DND-41 (cell line): ENCODE measurements around the gene ABCD4.

Source experiments
- ATAC-seq: fragments of 200-7000 bp; cut with Tn5 transposase; 3 replicates; pipeline ENCODE4 v1.9.1; 2021; ENCODE audit warnings: low read depth; ENCODE audit not compliant: insufficient read depth
- DNase-seq: peaks from one replicate; pipeline ENCODE4 v3.0.0-alpha.2; 2020
- H2AFZ ChIP-seq: 2 replicates; pipeline ENCODE4 v1.6.0; 2012; ENCODE audit warnings: low read depth, low read length
- H3K27ac ChIP-seq: 2 replicates; pipeline ENCODE4 v1.5.1; 2012; ENCODE audit warnings: low read length, inconsistent platforms
- H3K27me3 ChIP-seq: fragments of 200-600 bp; sonication (generic); 2 replicates; pipeline ENCODE4 v1.6.0; 2012; ENCODE audit warnings: low read length, mild to moderate bottlenecking, inconsistent platforms; ENCODE audit not compliant: insufficient read depth, poor library complexity
- H3K36me3 ChIP-seq: 2 replicates; pipeline ENCODE4 v1.5.1; 2012; ENCODE audit warnings: low read length, inconsistent platforms; ENCODE audit not compliant: insufficient read depth
- H3K4me1 ChIP-seq: 2 replicates; pipeline ENCODE4 v1.5.1; 2012; ENCODE audit warnings: mild to moderate bottlenecking, low read length; ENCODE audit not compliant: insufficient read depth
- H3K4me2 ChIP-seq: 2 replicates; pipeline ENCODE4 v1.6.0; 2012; ENCODE audit warnings: mild to moderate bottlenecking, moderate library complexity, low read length, inconsistent platforms; ENCODE audit not compliant: insufficient read depth
- H3K4me3 ChIP-seq, 2 experiments: fragments of 200-600 bp in 1 of 2; shearing (Covaris generic) in 1 of 2; 2 replicates each; pipeline ENCODE4 v1.5.1; 2012 to 2016; ENCODE audit warnings: inconsistent platforms in 2 of 2, low read length in 2 of 2, mild to moderate bottlenecking in 2 of 2, low read depth in 1 of 2, moderate library complexity in 1 of 2
- H3K79me2 ChIP-seq: 2 replicates; pipeline ENCODE4 v1.6.0; 2012; ENCODE audit warnings: low read length, inconsistent platforms; ENCODE audit not compliant: insufficient read depth
- H3K9ac ChIP-seq: 2 replicates; pipeline ENCODE4 v1.6.0; 2012; ENCODE audit warnings: low read depth, mild to moderate bottlenecking, inconsistent platforms, low read length, moderate library complexity
- H3K9me3 ChIP-seq: 2 replicates; pipeline ENCODE4 v1.5.1; 2012; ENCODE audit warnings: low read length, moderate library complexity, mild to moderate bottlenecking, inconsistent platforms; ENCODE audit not compliant: insufficient read depth, severe bottlenecking
- H4K20me1 ChIP-seq: 2 replicates; pipeline ENCODE4 v1.6.0; 2012; ENCODE audit warnings: low read length; ENCODE audit not compliant: insufficient read depth
- CTCF ChIP-seq: IDR thresholded peaks from 2 replicates; pipeline ENCODE4 v1.5.1; 2012; ENCODE audit warnings: borderline replicate concordance, low read length, moderate library complexity, mild to moderate bottlenecking; ENCODE audit not compliant: poor library complexity, severe bottlenecking; ENCODE audit errors: extremely low read depth
- EZH2 ChIP-seq: IDR thresholded peaks from 3 replicates; pipeline ENCODE4 v1.6.1; 2012; ENCODE audit warnings: borderline replicate concordance, low read depth, mild to moderate bottlenecking, moderate library complexity, low read length, inconsistent platforms; ENCODE audit not compliant: severe bottlenecking

The ABCD4 gene

GRCh38 chr14:74237441-74237840, 65.3 kb downstream of the ABCD4 start:
- no peak overlapping the region for H3K4me2 ChIP-seq
- H4K20me1 ChIP-seq = no peaks in the 10 kb centered on the region
- H3K4me3 ChIP-seq = no peak overlapping the region
- no peak for DNase-seq
- H3K79me2 ChIP-seq = no peaks in the 10 kb centered on the region
- H3K9ac ChIP-seq = no peak overlapping the region
- H3K27ac ChIP-seq = no peak overlapping the region
- no peak for ATAC-seq
- TF ChIP-seq EZH2 (no peak), CTCF (no peak)
- no peaks in the 10 kb centered on the region for H3K27me3 ChIP-seq
- no peaks in the 10 kb centered on the region for H3K4me1 ChIP-seq
- H2AFZ ChIP-seq = no peak overlapping the region
- H3K36me3 ChIP-seq = no peaks in the 10 kb centered on the region
- no peaks in the 10 kb centered on the region for H3K9me3 ChIP-seq
